ENCODE data around the gene LAMA1. TPM values are rescaled to one million over a fixed set of nuclear protein-coding genes. Genes with fewer than 3 reads are reported as not detected.

The LAMA1 gene
- total RNA-seq, 2 experiments from 2014 or later, result not detected

DNA sequence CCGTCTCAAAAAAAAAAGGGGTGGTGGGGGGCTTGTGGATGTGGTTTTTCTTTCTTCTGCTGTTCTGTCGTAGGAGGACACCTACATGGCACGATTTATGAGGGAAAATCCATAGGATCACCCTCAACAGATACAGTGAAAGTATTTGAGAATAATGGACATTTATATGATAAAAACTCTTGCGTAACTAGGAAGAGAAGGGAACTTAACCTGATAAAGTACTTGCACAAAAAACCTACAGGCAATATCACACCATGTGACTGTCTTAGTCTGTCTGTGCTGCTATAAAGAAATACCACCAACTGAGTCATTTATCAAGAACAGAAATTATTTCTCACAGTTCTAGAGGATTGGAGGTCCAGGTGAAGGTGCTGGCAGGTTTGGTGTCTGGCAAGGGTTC lies 21.8 kb upstream of the LAMA1 start:
- no peaks in the 10 kb centered on the region for H3K27me3 Mint-ChIP-seq
- no peaks in the 10 kb centered on the region for H3K4me1 Mint-ChIP-seq
- CTCF ChIA-PET, result no interaction called here

DNA sequence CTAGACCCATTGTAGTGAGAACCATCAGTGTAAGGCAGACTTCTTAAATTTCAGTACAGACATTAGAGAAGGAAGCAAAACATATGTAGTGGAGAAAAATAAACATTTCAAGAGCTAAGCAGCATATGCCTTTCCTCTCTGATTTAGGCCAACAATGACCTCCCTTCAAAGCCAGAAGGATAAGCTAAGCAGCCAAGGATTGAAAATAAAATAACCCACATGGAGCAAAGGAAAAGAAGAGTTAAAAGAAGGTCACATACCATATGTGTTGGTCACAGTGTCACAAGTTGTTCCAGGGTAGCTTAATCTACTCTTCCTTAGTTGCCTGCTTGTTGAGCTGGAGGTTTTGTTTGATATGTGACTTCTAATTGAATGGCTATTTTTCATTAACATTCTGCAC lies 15.6 kb upstream of the LAMA1 start:
- H3K27ac Mint-ChIP-seq, result no peak overlapping the region
- POLR2A ChIA-PET, result no interaction called here
- peaks cover 3% of the 10 kb centered on the region for H3K27me3 Mint-ChIP-seq
- CTCF ChIA-PET, result no interaction called here
- no peak overlapping the region for H3K4me3 Mint-ChIP-seq
- H3K36me3 Mint-ChIP-seq (ENCODE audit: low read depth), result no peaks in the 10 kb centered on the region
- H3K9me3 Mint-ChIP-seq (ENCODE audit: low read depth), result no peaks in the 10 kb centered on the region
- ATAC-seq (no peak), DNase-seq (no peak)
- intact Hi-C loops (cut with DNase I, micrococcal nuclease), result no loop called here
- no peaks in the 10 kb centered on the region for H3K4me1 Mint-ChIP-seq

More for the DNA sequence above, 21.8 kb upstream of the LAMA1 start:
- intact Hi-C loops (cut with DNase I, micrococcal nuclease), result no loop called here
- Mint-ChIP-seq H3K4me3 (no peak overlapping the region), H3K9me3 (ENCODE audit: low read depth) (peaks cover 4% of the 10 kb centered on the region), H3K27ac (no peak overlapping the region), H3K36me3 (ENCODE audit: low read depth) (no peaks in the 10 kb centered on the region)
- DNase-seq (no peak), ATAC-seq (no peak)
- POLR2A ChIA-PET, result no interaction called here

DNA sequence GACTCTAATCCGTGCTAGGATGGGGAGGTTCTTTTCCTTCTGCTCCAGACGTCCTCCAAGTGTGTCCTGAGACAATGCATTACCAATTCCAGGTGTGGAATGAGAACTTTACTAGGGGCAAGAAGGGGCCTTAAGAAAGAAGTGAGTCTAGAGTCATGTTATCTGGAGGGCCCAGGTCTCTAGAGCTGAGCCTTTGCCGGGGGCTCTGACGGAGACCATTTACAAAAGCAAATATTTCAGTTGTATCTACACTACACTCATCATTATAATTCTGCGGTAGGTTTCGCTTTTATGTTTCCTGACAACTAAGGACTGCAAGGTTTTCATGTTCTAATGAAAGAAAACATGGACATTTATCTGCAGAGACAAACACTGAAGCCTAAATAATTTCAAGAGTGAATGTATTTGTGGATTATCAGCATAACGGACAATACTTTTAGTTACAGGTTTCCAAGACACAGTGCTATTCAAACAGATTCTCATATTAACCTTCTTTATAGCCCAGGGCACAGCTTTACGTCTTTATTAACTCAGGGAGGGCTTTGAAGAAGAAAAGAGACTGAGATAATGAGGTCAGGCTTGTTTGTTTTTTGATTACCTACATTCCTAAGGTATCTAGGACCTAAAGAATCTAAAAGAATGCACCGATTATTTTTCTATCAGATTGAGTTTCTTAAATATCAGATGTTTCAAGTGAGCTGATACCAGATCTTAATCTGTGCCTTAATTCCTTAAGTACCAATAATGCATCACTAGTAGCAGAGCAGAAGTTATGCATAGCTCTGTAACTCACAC lies 15.0 kb upstream of the LAMA1 start:
- ChIA-PET CTCF (no interaction called here), POLR2A (no interaction called here)
- ATAC-seq, result no peak
- DNase-seq, result no peak
- Mint-ChIP-seq H3K9me3 (ENCODE audit: low read depth) (no peaks in the 10 kb centered on the region), H3K4me1 (no peaks in the 10 kb centered on the region), H3K4me3 (no peak overlapping the region), H3K36me3 (ENCODE audit: low read depth) (no peaks in the 10 kb centered on the region), H3K27me3 (peaks cover 3% of the 10 kb centered on the region), H3K27ac (no peak overlapping the region)
- intact Hi-C loops (cut with DNase I, micrococcal nuclease), result no loop called here

DNA sequence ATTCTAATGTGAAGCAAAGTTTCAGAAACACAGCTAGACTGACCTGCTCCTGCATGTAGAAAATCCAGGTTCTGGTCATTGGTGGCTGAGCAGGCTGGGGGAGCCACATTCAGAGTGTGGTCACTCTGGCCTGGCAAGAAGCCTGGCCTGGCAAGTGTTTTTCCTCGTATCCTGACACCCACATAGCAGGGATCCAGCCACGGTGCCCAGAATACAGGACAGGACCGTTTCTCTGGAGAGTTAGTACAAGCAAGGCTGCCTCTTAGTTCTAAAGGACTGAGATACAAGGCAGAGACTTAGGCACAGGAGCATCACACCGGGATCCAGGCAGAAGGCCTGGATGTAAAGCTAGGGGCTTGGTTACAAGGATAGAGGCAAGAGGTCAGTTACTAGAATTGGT lies 4.8 kb upstream of the LAMA1 start:
- ChIA-PET CTCF (no interaction called here), POLR2A (no interaction called here)
- intact Hi-C loops (cut with DNase I, micrococcal nuclease), result loop anchor here in 1 of 2 experiments (10.0 kb wide), 1 partner anchor 58 kb away; no protein-coding TSS in a partner anchor
- H3K4me3 Mint-ChIP-seq, result no peak overlapping the region
- H3K9me3 Mint-ChIP-seq (ENCODE audit: low read depth), result peaks cover 2% of the 10 kb centered on the region
- no peak overlapping the region for H3K27ac Mint-ChIP-seq
- no peaks in the 10 kb centered on the region for H3K36me3 Mint-ChIP-seq (ENCODE audit: low read depth)
- DNase-seq, result no peak
- no peaks in the 10 kb centered on the region for H3K4me1 Mint-ChIP-seq
- no peak for ATAC-seq
- H3K27me3 Mint-ChIP-seq, result peaks cover 7% of the 10 kb centered on the region

DNA sequence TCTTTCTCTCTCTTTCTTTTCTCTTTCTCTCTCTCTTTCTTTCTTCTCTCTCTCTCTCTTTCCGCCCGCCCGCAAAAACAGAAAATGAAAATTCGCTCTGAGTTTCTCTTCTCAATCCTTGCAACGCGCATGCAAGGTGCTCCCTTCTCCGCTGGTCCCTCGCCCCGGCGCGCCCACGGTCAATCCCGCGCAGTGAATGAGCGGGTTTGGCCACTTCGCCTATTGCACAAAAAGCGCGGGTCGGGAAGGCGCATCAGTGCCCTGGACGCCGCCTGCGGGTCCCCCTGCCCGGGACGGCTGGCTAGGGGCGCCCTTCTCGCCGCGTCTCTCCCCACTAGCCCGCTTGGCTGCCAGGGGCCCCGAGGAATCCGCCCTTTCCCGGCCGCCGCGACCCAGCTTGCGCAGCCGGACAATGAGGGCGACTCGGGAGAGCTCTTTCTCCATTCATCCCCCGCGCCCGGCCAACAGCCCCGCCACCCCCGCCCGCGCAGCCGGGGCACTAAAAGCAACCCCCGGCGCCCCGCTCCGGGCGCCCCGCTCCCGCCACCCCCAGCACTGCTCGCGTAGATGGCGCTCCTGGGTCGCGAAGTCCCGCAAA lies 706 bp downstream of the LAMA1 start:
- Mint-ChIP-seq H3K4me1 (peaks cover 8% of the 10 kb centered on the region), H3K4me3 (peak overlapping the region; percentile 44), H3K36me3 (ENCODE audit: low read depth) (no peaks in the 10 kb centered on the region), H3K27ac (no peak overlapping the region), H3K27me3 (peaks cover 33% of the 10 kb centered on the region), H3K9me3 (ENCODE audit: low read depth) (no peaks in the 10 kb centered on the region)
- intact Hi-C loops (cut with DNase I, micrococcal nuclease), result loop anchor here in 1 of 2 experiments (5.0 kb wide), 1 partner anchor 1945 kb away; no protein-coding TSS in a partner anchor
- ATAC-seq, result no peak
- peak; percentile 13 for DNase-seq
- ChIA-PET CTCF (no interaction called here), POLR2A (no interaction called here)

DNA sequence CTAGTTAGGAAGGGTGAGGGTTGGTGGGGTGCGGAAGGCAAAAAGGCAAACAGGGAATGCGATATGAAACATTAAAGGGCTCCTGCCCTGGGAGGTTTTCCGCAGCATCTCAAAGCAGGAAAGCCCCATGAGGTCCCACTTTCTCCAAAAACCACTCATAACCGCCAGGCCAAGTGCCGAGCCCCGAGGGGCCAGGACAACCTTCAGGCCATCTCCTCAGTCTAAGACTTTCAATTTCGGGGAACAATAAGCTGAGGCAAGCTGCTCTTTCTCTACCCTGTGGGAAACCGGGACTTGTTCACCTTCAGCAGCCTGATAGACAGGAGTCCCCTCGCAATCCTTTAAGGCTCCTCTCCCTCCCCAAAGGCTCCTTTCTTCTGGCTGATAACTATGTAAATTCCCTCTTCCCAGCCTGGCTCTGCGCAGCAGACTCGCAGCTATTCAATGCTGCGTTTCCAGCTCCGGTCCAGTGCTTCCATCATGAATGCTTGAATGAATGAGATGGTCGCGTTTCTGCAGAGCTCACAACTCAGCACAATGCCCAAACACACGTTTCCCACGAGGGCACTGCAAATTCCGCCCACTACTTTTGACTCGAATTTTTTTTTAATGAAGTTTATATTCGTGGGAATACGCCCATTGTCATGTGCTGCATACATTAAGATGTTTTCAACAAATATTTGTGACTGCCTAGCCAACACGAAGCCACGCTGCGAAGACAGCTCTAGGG lies 1.4 kb downstream of the LAMA1 start:
- no peaks in the 10 kb centered on the region for H3K36me3 Mint-ChIP-seq (ENCODE audit: low read depth)
- ATAC-seq (no peak), DNase-seq (no peak)
- peak overlapping the region; percentile 44 for H3K4me3 Mint-ChIP-seq
- intact Hi-C loops (cut with DNase I, micrococcal nuclease), result loop anchor here in 1 of 2 experiments (5.0 kb wide), 1 partner anchor 1944 kb away; no protein-coding TSS in a partner anchor
- CTCF ChIA-PET, result interaction anchor here (0.6 to 0.7 kb wide), 2 partner anchors 123 to 451 kb away, joined by 3 to 5 read pairs; no protein-coding TSS in a partner anchor
- no peaks in the 10 kb centered on the region for H3K9me3 Mint-ChIP-seq (ENCODE audit: low read depth)
- POLR2A ChIA-PET, result no interaction called here
- H3K27ac Mint-ChIP-seq, result no peak overlapping the region
- H3K27me3 Mint-ChIP-seq, result peaks cover 33% of the 10 kb centered on the region
- H3K4me1 Mint-ChIP-seq, result peaks cover 8% of the 10 kb centered on the region

DNA sequence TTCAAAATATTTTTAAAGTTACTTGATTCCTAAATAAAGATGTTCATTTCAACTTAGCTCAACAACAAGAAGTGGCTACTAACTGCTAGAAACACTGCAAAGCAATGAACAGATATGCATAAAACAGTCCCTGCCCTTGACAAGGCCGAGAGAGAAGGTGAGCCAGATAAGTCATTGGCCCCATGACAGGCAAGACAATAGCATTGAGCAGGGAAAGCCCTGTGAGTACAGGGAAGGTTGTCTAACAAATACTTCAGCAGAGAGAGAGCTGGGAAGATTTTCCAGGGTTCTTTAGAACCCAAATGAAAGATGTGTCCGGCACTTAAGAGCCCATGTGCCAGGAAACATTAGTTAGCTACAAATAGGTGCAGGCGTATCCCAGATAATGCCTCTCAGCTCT lies 4.7 kb downstream of the LAMA1 start:
- POLR2A ChIA-PET, result no interaction called here
- CTCF ChIA-PET, result no interaction called here
- DNase-seq (no peak), ATAC-seq (no peak)
- no peak overlapping the region for H3K4me3 Mint-ChIP-seq
- H3K36me3 Mint-ChIP-seq (ENCODE audit: low read depth), result no peaks in the 10 kb centered on the region
- H3K4me1 Mint-ChIP-seq, result peaks cover 8% of the 10 kb centered on the region
- H3K9me3 Mint-ChIP-seq (ENCODE audit: low read depth), result no peaks in the 10 kb centered on the region
- peaks cover 35% of the 10 kb centered on the region for H3K27me3 Mint-ChIP-seq
- H3K27ac Mint-ChIP-seq, result no peak overlapping the region
- intact Hi-C loops (cut with DNase I, micrococcal nuclease), result no loop called here

DNA sequence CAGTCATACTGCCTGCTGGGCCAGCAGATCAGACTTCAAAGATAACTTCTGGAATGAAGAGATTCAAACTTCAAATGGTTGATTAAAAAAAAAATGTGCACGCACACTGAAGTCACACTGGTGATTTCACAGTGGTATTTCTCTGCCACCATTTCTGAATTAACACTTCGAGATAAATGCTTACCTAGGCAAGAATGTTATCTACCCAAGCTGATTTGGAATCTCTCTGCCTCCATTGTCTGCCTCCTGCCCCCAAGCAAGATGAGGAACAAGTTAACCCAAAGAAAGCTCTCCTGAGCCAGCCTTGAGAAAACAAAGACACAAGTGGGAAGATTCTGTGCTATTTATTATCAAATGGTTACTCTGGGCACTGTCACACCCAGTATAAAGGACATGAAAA lies 6.5 kb downstream of the LAMA1 start:
- Mint-ChIP-seq H3K27ac (no peak overlapping the region), H3K4me1 (peaks cover under 1% of the 10 kb centered on the region), H3K27me3 (peaks cover 29% of the 10 kb centered on the region), H3K36me3 (ENCODE audit: low read depth) (no peaks in the 10 kb centered on the region), H3K4me3 (no peak overlapping the region), H3K9me3 (ENCODE audit: low read depth) (no peaks in the 10 kb centered on the region)
- ATAC-seq, result no peak
- intact Hi-C loops (cut with DNase I, micrococcal nuclease), result no loop called here
- POLR2A ChIA-PET, result no interaction called here
- no peak for DNase-seq
- CTCF ChIA-PET, result no interaction called here

DNA sequence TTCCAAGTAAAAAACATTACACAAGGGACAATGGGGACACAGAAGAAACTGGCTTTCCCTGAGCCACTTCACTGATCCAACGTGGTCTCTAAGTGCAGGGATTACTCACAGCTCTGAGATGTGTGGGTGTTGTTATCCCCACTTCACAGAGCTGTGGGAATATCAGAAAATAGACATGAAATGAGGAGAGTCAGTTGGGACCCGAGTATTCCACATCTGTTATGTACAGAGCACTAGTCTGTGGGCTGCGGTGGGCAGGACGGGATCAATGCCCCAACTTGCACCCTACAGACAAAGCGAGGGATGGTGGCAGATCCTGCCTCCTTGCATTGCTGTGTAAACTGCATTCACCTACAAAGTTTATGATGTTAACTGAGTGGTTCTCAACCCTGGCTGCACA lies 11.7 kb downstream of the LAMA1 start:
- ChIA-PET CTCF (no interaction called here), POLR2A (no interaction called here)
- Mint-ChIP-seq H3K27me3 (peaks cover 8% of the 10 kb centered on the region), H3K4me1 (no peaks in the 10 kb centered on the region), H3K4me3 (no peak overlapping the region), H3K9me3 (ENCODE audit: low read depth) (peaks cover 2% of the 10 kb centered on the region), H3K36me3 (ENCODE audit: low read depth) (no peaks in the 10 kb centered on the region), H3K27ac (no peak overlapping the region)
- intact Hi-C loops (cut with DNase I, micrococcal nuclease), result no loop called here
- no peak for ATAC-seq
- DNase-seq, result no peak

DNA sequence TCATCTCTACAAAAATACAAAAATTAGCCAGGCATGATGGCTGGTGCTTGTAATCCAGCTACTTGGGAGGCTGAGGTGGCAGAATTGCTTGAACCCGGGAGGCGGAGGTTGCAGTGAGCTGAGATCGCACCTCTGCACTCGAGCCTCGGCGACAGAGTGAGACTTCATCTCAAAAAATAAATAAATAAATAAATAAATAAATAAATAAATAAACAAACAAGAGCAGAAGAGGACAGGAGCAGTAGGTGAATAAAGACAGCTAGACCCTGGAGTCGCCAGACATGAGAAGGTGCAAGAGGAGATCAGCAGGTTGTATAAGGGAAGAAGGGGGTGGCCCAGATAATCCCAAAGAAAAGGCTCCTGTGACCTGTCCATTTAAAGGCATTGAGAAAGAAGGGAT lies 12.3 kb downstream of the LAMA1 start:
- no peak overlapping the region for H3K4me3 Mint-ChIP-seq
- H3K27ac Mint-ChIP-seq, result no peak overlapping the region

DNA sequence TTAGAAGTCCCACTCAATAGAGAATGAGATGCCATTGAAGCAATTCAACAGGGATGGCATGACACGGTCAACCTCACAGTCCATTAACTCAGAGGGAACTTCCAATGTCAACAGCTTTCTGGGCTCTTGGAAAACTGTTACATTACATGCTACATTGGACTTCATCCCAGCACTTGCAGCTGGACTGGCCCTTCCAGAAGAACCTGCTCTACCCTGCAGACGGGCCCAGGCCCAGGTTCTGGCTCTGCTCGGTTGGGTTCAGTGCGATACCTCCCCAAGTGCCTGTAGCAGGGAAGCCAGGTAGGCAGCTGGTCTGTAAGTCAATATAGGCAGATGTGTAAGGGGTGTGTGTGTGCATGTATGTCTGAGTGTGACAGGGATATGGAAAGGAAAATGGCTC lies 12.9 kb downstream of the LAMA1 start:
- Mint-ChIP-seq H3K9me3 (ENCODE audit: low read depth) (peaks cover 2% of the 10 kb centered on the region), H3K4me3 (no peak overlapping the region), H3K4me1 (no peaks in the 10 kb centered on the region), H3K27ac (no peak overlapping the region), H3K27me3 (peaks cover 5% of the 10 kb centered on the region), H3K36me3 (ENCODE audit: low read depth) (no peaks in the 10 kb centered on the region)
- POLR2A ChIA-PET, result no interaction called here
- intact Hi-C loops (cut with DNase I, micrococcal nuclease), result no loop called here
- CTCF ChIA-PET, result no interaction called here
- DNase-seq (no peak), ATAC-seq (no peak)

More for the DNA sequence above, 12.3 kb downstream of the LAMA1 start:
- intact Hi-C loops (cut with DNase I, micrococcal nuclease), result no loop called here
- POLR2A ChIA-PET, result no interaction called here
- DNase-seq, result no peak
- Mint-ChIP-seq H3K4me1 (no peaks in the 10 kb centered on the region), H3K36me3 (ENCODE audit: low read depth) (no peaks in the 10 kb centered on the region), H3K9me3 (ENCODE audit: low read depth) (peaks cover 2% of the 10 kb centered on the region), H3K27me3 (peaks cover 8% of the 10 kb centered on the region)
- CTCF ChIA-PET, result no interaction called here
- no peak for ATAC-seq

DNA sequence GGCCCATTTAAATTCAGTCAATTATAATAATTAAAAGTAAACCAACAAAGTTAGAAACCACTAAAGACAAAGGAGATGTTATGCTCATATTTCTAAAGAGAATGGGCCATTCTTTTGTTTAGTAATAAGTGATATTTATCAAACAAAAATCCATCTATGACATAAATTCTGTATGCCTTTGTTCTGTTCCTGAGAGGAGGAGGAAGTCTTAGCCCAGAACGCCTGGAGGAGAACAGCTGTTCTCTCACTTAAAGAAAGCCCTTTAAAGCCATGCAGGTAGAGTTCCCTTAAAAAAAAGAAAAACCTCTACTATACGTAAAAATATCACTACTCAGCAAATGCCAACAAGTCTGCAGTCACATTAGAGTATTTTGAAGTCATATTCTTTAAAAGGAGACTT lies 15.5 kb downstream of the LAMA1 start:
- intact Hi-C loops (cut with DNase I, micrococcal nuclease), result no loop called here
- no peak for DNase-seq
- Mint-ChIP-seq H3K4me1 (no peaks in the 10 kb centered on the region), H3K27me3 (no peaks in the 10 kb centered on the region), H3K4me3 (no peak overlapping the region), H3K9me3 (ENCODE audit: low read depth) (peaks cover 2% of the 10 kb centered on the region), H3K36me3 (ENCODE audit: low read depth) (no peaks in the 10 kb centered on the region), H3K27ac (no peak overlapping the region)
- ChIA-PET CTCF (no interaction called here), POLR2A (no interaction called here)
- ATAC-seq, result no peak

All from activated CD4-positive, alpha-beta T cell treated with anti-CD3 and anti-CD28 coated beads for 36 hours (primary cell).